Right atrium auricular region (tissue), 2 donors: ENCODE measurements around the gene DPM1. TPM values are rescaled to one million over a fixed set of nuclear protein-coding genes. Genes with fewer than 3 reads are reported as not detected.

Experiments used
- DNase-seq: peaks from one replicate; pipeline ENCODE4 v3.0.0-alpha.2; 2019; ENCODE audit warnings: low spot score
- H3K27ac ChIP-seq, 2 donors: fragments of 200-600 bp; sonication (generic); 1 replicate in 1 of 2; 2 replicates in 1 of 2; pipeline ENCODE4 v1.5.1; 2016 to 2019
- H3K27me3 ChIP-seq, 2 donors: fragments of 200-600 bp; sonication (generic); one replicate each; pipeline versions ENCODE4 v1.5.1 to v1.6.0; 2017 to 2019
- H3K36me3 ChIP-seq: fragments of 200-600 bp; sonication (generic); one replicate; pipeline ENCODE4 v1.5.1; 2016
- H3K4me1 ChIP-seq, 2 donors: fragments of 200-600 bp; sonication (generic); one replicate each; pipeline versions ENCODE4 v1.5.1 to v1.6.0; 2017 to 2019
- H3K4me3 ChIP-seq, 2 donors: fragments of 200-600 bp; sonication (generic); 1 replicate in 1 of 2; 2 replicates in 1 of 2; pipeline ENCODE4 v1.5.1; 2017 to 2019; ENCODE audit warnings: mild to moderate bottlenecking in 1 of 2, moderate library complexity in 1 of 2
- H3K9me3 ChIP-seq, 2 donors: fragments of 200-600 bp; sonication (generic); one replicate each; pipeline ENCODE4 v1.5.1; 2019
- total RNA-seq, 2 donors: library from RNA; depleted of rRNA; stranded (reverse); fragments of >200 nt; gene quantifications; one replicate each; pipeline ENCODE4 v1.1.0, GENCODE V29; 2016
- TF ChIP-seq, protein P1 (sequence below), 2 donors: fragments of 200-600 bp; sonication (generic); IDR thresholded peaks; one replicate each; pipeline ENCODE4 v1.5.1; 2019; ENCODE audit warnings: antibody characterized with exemption in 2 of 2

DPM1 gene
- total RNA-seq, 2 donors from 2014 or later, result 35.0 to 78.1 TPM

GRCh38 chr20:50919567-50919966, 38.8 kb downstream of the DPM1 start:
- Histone ChIP-seq H3K36me3 (no peaks in the 10 kb centered on the region), H3K4me3 (no peak overlapping the region), H3K4me1 (peaks cover 0 to 80% of the 10 kb centered on the region in 2 donors), H3K9me3 (no peaks in the 10 kb centered on the region), H3K27me3 (no peaks in the 10 kb centered on the region), H3K27ac (no peak overlapping the region)
- DNase-seq, result peak; percentile 69
- TF ChIP-seq, protein P1, sequence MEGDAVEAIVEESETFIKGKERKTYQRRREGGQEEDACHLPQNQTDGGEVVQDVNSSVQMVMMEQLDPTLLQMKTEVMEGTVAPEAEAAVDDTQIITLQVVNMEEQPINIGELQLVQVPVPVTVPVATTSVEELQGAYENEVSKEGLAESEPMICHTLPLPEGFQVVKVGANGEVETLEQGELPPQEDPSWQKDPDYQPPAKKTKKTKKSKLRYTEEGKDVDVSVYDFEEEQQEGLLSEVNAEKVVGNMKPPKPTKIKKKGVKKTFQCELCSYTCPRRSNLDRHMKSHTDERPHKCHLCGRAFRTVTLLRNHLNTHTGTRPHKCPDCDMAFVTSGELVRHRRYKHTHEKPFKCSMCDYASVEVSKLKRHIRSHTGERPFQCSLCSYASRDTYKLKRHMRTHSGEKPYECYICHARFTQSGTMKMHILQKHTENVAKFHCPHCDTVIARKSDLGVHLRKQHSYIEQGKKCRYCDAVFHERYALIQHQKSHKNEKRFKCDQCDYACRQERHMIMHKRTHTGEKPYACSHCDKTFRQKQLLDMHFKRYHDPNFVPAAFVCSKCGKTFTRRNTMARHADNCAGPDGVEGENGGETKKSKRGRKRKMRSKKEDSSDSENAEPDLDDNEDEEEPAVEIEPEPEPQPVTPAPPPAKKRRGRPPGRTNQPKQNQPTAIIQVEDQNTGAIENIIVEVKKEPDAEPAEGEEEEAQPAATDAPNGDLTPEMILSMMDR (IDR thresholded peaks at IDR 0.05), result no peak

DNA sequence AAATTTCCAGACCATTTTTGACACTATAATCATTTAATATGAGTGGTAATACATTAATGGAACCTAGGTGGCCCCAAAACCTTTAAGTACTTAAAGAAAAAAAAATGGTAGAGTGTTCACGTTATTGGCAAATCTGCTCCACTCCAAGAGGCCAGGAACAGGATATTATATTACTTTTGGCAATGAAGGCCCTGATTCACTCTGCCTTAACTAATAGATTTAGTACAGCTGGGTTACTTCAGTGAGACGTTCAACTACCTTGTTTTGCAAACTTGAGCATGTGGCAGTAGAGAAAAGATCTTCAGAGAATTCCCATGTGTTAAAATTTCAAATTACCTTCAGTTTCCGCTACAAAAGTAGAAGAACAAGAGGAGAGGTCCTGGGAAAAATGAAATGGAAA, 39.9 kb downstream of the DPM1 start:
- no peaks in the 10 kb centered on the region for H3K36me3 ChIP-seq
- H3K4me1 ChIP-seq, result peaks cover 0 to 85% of the 10 kb centered on the region in 2 donors
- H3K27ac ChIP-seq, result no peak overlapping the region
- H3K4me3 ChIP-seq, result no peak overlapping the region
- TF ChIP-seq, protein P1 (IDR thresholded peaks at IDR 0.05), result no peak
- no peak for DNase-seq
- H3K27me3 ChIP-seq, result no peaks in the 10 kb centered on the region
- H3K9me3 ChIP-seq, result no peaks in the 10 kb centered on the region

GRCh38 chr20:50916934-50917333, 41.4 kb downstream of the DPM1 start:
- TF ChIP-seq, protein P1 (IDR thresholded peaks at IDR 0.05), result no peak
- peaks cover 0 to 81% of the 10 kb centered on the region in 2 donors for H3K4me1 ChIP-seq

DNA sequence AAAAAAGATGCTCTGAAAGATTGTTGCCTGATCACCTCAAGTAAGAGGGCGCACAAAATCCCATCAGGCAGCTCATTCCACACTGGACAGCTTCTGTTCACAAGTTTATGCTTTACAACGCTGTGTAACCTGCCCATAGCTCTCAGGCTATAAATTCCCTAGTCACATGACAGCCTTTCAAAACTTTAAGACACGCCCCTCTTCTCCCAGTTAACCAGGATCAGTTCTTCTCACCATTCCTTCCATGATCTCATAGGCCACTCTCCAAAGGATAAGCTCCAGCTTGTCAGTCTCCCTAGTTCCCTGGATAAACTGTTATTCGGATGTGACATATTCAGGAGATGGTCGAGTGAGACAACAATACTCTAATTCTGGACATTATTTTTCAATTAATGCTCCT, 42.1 kb downstream of the DPM1 start:
- H3K9me3 ChIP-seq, result no peaks in the 10 kb centered on the region
- peak overlapping the region; percentile 1 to 17 for H3K27ac ChIP-seq
- TF ChIP-seq, protein P1 (IDR thresholded peaks at IDR 0.05), result no peak
- no peak for DNase-seq
- peaks cover 0 to 81% of the 10 kb centered on the region in 2 donors for H3K4me1 ChIP-seq
- H3K27me3 ChIP-seq, result no peaks in the 10 kb centered on the region
- no peaks in the 10 kb centered on the region for H3K36me3 ChIP-seq
- no peak overlapping the region for H3K4me3 ChIP-seq

More at GRCh38 chr20:50916934-50917333, 41.4 kb downstream of the DPM1 start:
- Histone ChIP-seq H3K27me3 (no peaks in the 10 kb centered on the region), H3K4me3 (no peak overlapping the region), H3K9me3 (no peaks in the 10 kb centered on the region), H3K36me3 (no peaks in the 10 kb centered on the region), H3K27ac (peak overlapping the region; percentile 1 to 17)
- no peak for DNase-seq

DNA sequence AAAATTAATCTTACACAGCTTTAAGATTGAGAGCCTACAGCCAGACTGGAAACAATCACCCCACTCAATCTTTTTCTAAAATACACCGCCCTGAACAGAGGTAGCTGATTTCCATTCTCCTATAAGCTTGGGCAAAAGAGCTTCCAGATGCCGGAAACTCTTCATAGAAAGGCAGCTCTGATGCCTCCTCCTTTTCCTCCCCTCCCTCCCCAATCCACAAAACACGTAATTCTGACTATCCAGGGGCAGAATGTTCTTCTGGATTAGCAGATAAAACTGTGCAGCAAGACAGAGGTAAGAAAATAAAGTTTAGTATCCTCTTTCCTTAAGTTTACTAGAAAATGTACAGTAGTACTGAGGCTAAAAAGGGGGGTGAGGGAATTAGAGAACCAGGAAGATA, 42.9 kb downstream of the DPM1 start:
- TF ChIP-seq, protein P1 (IDR thresholded peaks at IDR 0.05), result no peak
- H3K4me3 ChIP-seq, result no peak overlapping the region
- H3K4me1 ChIP-seq, result peaks cover 0 to 84% of the 10 kb centered on the region in 2 donors
- peak overlapping the region in 1 of 2 donors; percentile 1 for H3K27ac ChIP-seq
- no peaks in the 10 kb centered on the region for H3K9me3 ChIP-seq
- H3K36me3 ChIP-seq, result no peaks in the 10 kb centered on the region
- no peak for DNase-seq
- H3K27me3 ChIP-seq, result no peaks in the 10 kb centered on the region

DNA sequence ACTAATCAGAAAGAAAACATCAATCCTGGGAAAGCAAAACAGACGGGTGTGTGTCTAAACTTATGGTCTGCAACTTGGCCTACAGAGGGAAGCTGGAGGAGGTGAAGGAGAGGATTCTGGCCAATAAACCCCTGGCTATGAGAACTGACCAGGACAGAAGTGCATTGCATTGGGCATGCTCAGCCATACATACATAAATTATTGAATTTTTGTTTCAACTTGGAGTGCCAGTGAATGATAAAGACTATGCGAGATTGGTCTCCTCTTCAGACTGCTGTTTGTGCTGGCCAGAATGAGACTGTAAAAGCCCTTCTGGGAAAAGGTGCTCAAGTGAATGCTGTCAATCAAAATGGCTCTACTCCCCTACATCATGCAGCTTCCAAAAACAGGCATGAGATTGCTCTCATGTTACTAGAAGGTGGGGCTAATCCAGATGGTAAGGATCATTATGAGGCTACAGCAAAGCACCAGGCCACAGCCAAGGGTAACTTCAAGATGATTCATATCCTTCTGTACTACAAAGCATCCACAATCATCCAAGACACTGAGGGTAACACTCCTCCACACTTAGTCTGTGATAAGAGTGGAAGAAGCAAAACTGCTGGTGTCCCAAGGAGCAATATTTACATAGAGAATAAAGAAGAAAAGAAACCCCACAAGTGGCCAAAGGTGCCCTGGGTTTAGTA, 44.5 kb downstream of the DPM1 start:
- Histone ChIP-seq H3K27me3 (no peaks in the 10 kb centered on the region), H3K27ac (peak overlapping the region in 1 of 2 donors; percentile 2), H3K4me3 (no peak overlapping the region), H3K36me3 (no peaks in the 10 kb centered on the region), H3K9me3 (no peaks in the 10 kb centered on the region), H3K4me1 (peaks cover 0 to 83% of the 10 kb centered on the region in 2 donors)
- DNase-seq, result no peak
- TF ChIP-seq, protein P1 (IDR thresholded peaks at IDR 0.05), result no peak
